OCI-LY7 (cell line): ENCODE results near the gene FAM174B. TPM values are rescaled to one million over a fixed set of nuclear protein-coding genes. Genes with fewer than 3 reads are reported as not detected.

ENCODE experiments used
- BruUV-seq: library from RNA; stranded (reverse); fragments of 400-500 nt; replicated peaks from 2 replicates; lab custom pipeline; 2021; lab: Mats Ljungman, UMichigan
- CTCF ChIA-PET: fragments of 300-600 bp; sonication (Branson Sonifier 250); formaldehyde crosslinking; loops from one replicate; lab custom pipeline; 2022; ENCODE audit warnings: antibody characterized with exemption; ENCODE audit not compliant: unreplicated experiment; lab: Charles Lee
- POLR2A ChIA-PET: fragments of 300-600 bp; sonication (Branson Sonifier 250); formaldehyde crosslinking; loops from one replicate; lab custom pipeline; 2022; ENCODE audit warnings: antibody characterized with exemption; lab: Charles Lee
- DNase-seq: peaks from one replicate; pipeline ENCODE4 v3.0.0-alpha.2; 2015; ENCODE audit warnings: low spot score
- H2AFZ ChIP-seq: fragments of 200-600 bp; sonication (generic), shearing (Covaris generic); 2 replicates; pipeline ENCODE4 v1.6.1; 2014; ENCODE audit warnings: mild to moderate bottlenecking, antibody characterized with exemption, low read length, moderate library complexity
- H3K27ac ChIP-seq: fragments of 200-600 bp; sonication (generic); 2 replicates; pipeline ENCODE4 v1.5.1; 2014; ENCODE audit warnings: mixed run types, low read depth, mild to moderate bottlenecking, moderate library complexity, low read length, inconsistent platforms; ENCODE audit not compliant: poor library complexity, severe bottlenecking
- H3K36me3 ChIP-seq: fragments of 200-600 bp; sonication (generic); 2 replicates; pipeline ENCODE4 v1.6.1; 2014; ENCODE audit warnings: mild to moderate bottlenecking, antibody characterized with exemption, low read length, moderate library complexity, mixed read lengths; ENCODE audit not compliant: insufficient read depth
- H3K4me1 ChIP-seq: fragments of 200-600 bp; sonication (generic); 2 replicates; pipeline ENCODE4 v1.5.1; 2014; ENCODE audit warnings: mild to moderate bottlenecking, low read length; ENCODE audit not compliant: insufficient read depth, poor library complexity, severe bottlenecking
- H3K4me2 ChIP-seq: fragments of 200-600 bp; sonication (generic); 2 replicates; pipeline ENCODE4 v1.6.1; 2014; ENCODE audit warnings: mild to moderate bottlenecking, low read length
- H3K4me3 ChIP-seq: fragments of 200-600 bp; sonication (generic); 2 replicates; pipeline ENCODE4 v1.5.1; 2014; ENCODE audit warnings: mild to moderate bottlenecking, low read depth, low read length; ENCODE audit not compliant: poor library complexity, severe bottlenecking
- H3K79me2 ChIP-seq: fragments of 200-600 bp; sonication (generic); 2 replicates; pipeline ENCODE4 v1.6.1; 2016; ENCODE audit warnings: low read depth, mild to moderate bottlenecking, low read length, moderate library complexity, mixed read lengths; ENCODE audit not compliant: insufficient read depth
- H3K9me2 ChIP-seq: fragments of 200-600 bp; sonication (generic); 2 replicates; pipeline ENCODE4 v1.6.1; 2016; ENCODE audit warnings: mild to moderate bottlenecking, low read length, mixed read lengths; ENCODE audit not compliant: insufficient read depth
- H3K9me3 ChIP-seq: fragments of 200-600 bp; sonication (generic); 2 replicates; pipeline ENCODE4 v1.6.1; 2014; ENCODE audit warnings: mild to moderate bottlenecking, mixed run types, low read length, mixed read lengths
- H4K20me1 ChIP-seq: fragments of 200-600 bp; sonication (generic); 2 replicates; pipeline ENCODE4 v1.6.1; 2014; ENCODE audit warnings: mild to moderate bottlenecking, antibody characterized with exemption, low read length, moderate library complexity, mixed read lengths; ENCODE audit not compliant: insufficient read depth
- CTCF ChIP-seq: fragments of 200-600 bp; sonication (generic); conservative IDR thresholded peaks from 2 replicates; pipeline ENCODE4 v1.5.1; 2014; ENCODE audit warnings: mild to moderate bottlenecking, antibody characterized with exemption, low read length, moderate library complexity, mixed read lengths
- EZH2phosphoT487 ChIP-seq: fragments of 200-600 bp; sonication (generic); IDR thresholded peaks from 2 replicates; pipeline ENCODE4 v1.6.1; 2018; ENCODE audit warnings: low read depth, borderline replicate concordance, mild to moderate bottlenecking, mixed run types, antibody characterized with exemption, low read length, moderate library complexity, mixed read lengths
- intact Hi-C: fragments of 100-400 bp; cut with micrococcal nuclease; formaldehyde crosslinking; loops from one replicate; pipeline ENCODE4 v1.10.0; 2022; ENCODE audit not compliant: unreplicated experiment
- total RNA-seq, 2 experiments: library from RNA; depleted of rRNA in 1 of 2; stranded (reverse); fragments of >200 nt in 1 of 2; shearing (Covaris generic) in 1 of 2; gene quantifications; 2 replicates each; pipeline ENCODE4 v1.2.3, GENCODE V29; 2014 to 2022

Gene FAM174B
- total RNA-seq, 2 experiments from 2014 or later, result 1.3 to 24.4 TPM

DNA sequence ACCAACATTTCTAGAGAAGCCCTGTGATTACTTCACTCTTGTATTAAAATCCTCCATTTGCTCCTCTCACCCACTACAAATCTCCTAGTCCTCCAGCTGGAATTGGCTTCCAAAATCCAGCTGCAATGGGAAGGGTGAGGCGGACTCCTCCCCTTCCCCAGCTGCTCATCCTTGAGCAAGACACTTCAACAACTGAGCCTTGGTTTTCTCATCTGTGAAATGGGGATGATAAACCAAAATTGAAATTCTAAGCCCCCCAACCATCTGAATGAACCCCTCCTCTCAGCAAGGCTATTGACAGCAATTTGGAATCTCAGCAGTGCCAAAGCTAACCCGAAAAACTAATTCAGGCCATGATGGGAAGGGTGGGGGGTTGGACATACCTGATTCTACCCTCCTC, 9.4 kb downstream of the FAM174B start:
- intact Hi-C loops, result no loop called here
- H2AFZ ChIP-seq, result no peak overlapping the region
- H3K36me3 ChIP-seq, result no peaks in the 10 kb centered on the region
- TF ChIP-seq EZH2phosphoT487 (no peak), CTCF (no peak)
- no peaks in the 10 kb centered on the region for H4K20me1 ChIP-seq
- no peaks in the 10 kb centered on the region for H3K9me3 ChIP-seq
- BruUV-seq, result no TSS peak
- ChIA-PET CTCF (no interaction called here), POLR2A (no interaction called here)
- H3K4me1 ChIP-seq, result no peaks in the 10 kb centered on the region
- no peak overlapping the region for H3K4me3 ChIP-seq
- H3K4me2 ChIP-seq, result no peak overlapping the region
- no peak for DNase-seq
- H3K79me2 ChIP-seq, result no peaks in the 10 kb centered on the region
- no peaks in the 10 kb centered on the region for H3K9me2 ChIP-seq
- no peak overlapping the region for H3K27ac ChIP-seq

DNA sequence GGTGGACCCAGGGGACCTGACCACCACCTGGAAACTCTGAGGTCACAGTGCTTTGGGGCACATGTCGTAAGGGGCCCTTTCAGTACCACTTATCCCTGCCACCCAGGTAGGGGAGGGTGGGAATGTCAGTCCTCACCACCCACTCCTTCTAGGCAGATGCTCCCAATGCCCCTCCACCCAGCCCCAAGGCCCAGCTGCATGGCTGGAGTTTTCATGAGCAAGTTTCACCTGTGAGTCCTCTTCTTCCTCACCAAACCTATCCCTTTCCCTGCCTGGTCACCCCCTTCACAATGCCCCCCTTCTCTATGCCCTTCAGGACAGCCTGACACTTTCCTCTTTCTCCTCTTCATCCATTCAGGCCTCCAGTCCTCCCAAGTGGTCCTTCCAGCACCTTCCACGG, 9.8 kb downstream of the FAM174B start:
- CTCF ChIA-PET, result no interaction called here

More for the DNA sequence above, 9.8 kb downstream of the FAM174B start:
- no peaks in the 10 kb centered on the region for H3K36me3 ChIP-seq
- H3K4me1 ChIP-seq, result no peaks in the 10 kb centered on the region
- H3K4me3 ChIP-seq, result no peak overlapping the region
- H3K79me2 ChIP-seq, result no peaks in the 10 kb centered on the region
- H3K9me2 ChIP-seq, result no peaks in the 10 kb centered on the region
- H2AFZ ChIP-seq, result no peak overlapping the region
- no peak for DNase-seq
- H3K4me2 ChIP-seq, result no peak overlapping the region
- TF ChIP-seq CTCF (no peak), EZH2phosphoT487 (no peak)
- BruUV-seq, result no TSS peak
- no peaks in the 10 kb centered on the region for H4K20me1 ChIP-seq
- POLR2A ChIA-PET, result no interaction called here
- H3K9me3 ChIP-seq, result no peaks in the 10 kb centered on the region
- no peak overlapping the region for H3K27ac ChIP-seq
- intact Hi-C loops, result no loop called here
